GM18526 (cell line): ENCODE results near the gene SSRP1.

ENCODE experiments used
- POLR2A ChIP-seq: IDR thresholded peaks from 3 replicates; pipeline ENCODE4 v1.6.1; 2011; ENCODE audit not compliant: insufficient read length; ENCODE audit errors: extremely low read depth

Gene SSRP1

DNA sequence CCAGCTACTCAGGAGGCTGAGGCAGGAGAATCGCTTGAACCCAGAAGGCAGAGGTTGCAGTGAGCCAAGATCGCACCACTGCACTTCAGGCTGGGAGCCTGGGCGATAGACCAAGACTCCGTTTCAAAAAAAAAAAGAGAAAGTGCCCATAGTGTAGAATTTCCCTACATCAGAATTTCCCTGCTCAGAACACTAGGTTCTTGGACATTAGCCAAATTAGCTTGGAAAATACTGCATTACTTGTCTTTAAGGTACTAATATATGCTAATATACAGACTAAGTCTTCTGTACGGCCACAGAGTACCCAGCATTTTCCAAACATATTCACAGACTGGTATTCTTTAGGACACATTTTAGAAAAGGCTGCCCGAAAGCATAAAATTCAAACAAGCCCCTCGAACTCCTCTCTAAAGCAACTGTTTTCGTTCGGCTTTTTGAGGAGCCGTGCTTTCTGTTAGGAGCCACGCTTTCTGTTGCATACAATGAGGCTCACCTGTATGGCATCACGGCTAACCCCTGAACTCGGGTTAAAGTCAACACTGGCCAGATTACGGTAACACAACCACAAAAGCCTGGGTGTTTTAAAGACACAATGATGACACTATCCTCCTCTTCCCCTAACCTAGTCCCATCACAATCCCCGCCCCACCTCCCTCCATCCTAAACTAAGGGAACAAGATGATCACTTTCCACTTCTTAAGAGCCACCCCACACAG lies 29.4 kb downstream of the SSRP1 start:
- no peak for TF ChIP-seq POLR2A

DNA sequence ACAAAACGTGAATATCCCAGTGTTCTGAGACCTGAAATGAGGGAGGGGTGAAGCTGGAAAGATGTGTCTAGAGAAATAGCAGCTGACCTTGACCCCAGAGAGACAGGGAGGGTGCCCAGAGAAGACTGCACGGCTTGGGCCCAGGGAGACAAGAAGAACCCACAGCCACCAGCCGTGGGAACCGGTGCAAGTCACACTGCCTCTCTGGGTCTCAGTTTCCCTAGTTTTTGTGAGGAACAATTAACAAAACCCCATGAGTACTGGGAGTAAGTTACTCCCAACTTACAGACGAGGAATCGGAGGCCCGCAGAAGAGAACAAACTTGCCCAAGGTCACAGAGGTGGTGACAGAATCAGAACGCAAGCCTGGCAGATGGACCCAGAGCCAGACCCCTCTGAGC lies 30.2 kb downstream of the SSRP1 start:
- no peak for TF ChIP-seq POLR2A

- TF ChIP-seq POLR2A: no peak
Measured at GRCh38 chr11:57303990-57304579, 31.6 kb downstream of the SSRP1 start.

DNA sequence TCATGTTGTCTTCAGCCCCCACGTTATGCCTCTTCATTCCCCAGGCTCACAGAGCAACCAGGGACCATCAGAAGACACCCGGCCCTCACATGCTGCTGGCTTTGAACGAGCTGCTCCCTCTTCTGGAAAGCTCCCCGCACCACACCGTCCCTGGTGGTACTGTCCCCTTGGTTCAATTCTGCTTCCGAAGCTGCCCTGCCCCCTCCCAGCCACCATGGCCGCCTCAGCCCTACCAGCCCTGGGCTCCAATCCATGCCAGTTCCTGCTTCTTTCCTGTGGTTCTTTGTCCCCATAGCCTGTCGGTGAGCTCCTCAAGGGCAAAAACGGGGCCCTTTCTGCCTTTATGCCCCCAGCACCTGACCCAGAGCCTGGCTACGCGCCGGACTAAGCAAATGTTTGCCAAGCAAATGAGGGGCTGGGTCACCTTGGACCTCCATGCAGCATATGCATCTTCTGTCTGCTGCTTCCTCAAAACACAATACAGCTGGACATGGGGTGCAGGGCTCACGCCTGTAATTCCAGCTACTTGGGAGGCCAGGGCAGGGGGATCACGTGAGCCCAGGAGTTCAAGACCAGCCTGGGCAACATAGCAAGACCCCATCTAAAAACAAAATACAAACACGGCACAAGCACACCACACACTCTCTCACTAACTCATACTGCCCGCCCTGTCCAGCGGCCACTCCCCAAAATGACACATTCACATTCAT lies 32.3 kb downstream of the SSRP1 start:
- no peak for TF ChIP-seq POLR2A

- no peak for TF ChIP-seq POLR2A
Measured at GRCh38 chr11:57302489-57302888, 33.2 kb downstream of the SSRP1 start.

- TF ChIP-seq POLR2A: no peak
Measured at GRCh38 chr11:57301711-57302423, 33.8 kb downstream of the SSRP1 start.

- no peak for TF ChIP-seq POLR2A
Measured at GRCh38 chr11:57300785-57301184, 34.9 kb downstream of the SSRP1 start.

DNA sequence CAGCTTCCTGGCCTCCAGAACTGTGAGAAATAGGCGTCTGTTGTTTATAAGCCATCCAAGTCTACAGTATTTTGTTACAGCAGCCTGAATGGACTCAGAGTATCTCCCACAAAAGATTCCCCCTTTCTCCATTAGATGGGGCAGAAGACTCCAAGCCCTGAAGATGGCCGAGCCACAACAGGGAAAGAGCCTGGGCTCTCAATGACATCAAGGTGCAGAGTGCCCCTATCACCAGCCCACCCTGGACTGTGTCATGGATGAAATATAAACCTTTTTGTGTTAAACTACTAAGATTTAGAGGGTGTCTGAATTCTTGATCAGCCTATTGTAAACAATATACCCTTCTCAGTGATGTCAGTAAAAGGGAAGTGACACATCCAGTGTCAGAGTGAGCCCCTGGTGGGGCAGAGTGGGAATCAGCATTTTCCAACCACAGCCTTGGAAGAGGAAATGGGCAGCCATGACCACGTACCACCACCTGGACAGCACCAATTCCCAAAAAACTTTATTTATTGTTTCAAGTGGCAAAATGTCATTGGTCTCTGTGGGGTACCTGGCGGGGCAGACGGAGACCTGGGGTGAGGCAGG lies 36.4 kb downstream of the SSRP1 start:
- TF ChIP-seq POLR2A: no peak

GRCh38 chr11:57297221-57297620 lies 38.5 kb downstream of the SSRP1 start:
- no peak for TF ChIP-seq POLR2A

DNA sequence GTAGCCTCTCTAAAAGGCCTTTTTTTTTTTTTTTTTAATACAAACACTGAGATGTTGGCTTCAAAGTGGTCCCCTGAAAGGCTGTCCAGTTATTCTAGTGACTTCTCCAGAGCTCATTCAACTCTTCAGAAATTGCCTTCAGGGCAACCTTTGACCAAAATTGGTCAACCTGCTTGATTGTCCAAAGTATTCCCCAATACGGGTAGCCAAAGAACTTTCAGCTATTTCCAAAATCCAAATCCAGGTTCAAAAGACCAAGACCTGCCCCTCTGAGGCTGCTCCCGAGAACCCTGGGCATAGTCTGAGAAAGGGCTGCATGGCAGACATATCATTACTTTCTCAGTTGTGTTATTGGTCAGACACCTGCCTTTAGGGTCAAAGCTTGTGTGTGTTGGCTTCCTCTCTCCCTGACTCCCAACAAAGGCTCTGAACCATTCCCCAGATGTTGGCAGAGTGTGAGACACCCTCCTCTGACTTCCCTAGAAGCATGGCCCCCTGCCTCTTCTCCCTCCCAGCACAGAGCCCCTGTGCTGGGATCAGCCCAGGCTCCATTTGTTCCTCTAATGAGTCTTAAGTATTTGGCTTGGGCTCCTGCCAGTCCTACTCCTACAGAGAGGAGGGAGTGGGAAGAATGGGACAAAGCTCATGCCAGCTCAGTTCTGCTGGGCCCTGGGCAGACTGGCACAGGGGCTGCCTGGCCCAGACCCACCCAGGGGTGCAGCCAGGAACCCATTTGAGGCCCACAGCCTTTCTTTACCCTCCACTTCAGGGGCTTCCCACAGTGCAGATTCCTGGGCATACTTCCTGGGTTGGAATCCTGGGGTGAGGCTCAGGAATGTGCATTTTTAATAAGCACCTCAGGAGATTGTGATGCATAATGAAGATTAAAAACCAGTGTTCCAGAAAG lies 41.2 kb downstream of the SSRP1 start:
- no peak for TF ChIP-seq POLR2A

DNA sequence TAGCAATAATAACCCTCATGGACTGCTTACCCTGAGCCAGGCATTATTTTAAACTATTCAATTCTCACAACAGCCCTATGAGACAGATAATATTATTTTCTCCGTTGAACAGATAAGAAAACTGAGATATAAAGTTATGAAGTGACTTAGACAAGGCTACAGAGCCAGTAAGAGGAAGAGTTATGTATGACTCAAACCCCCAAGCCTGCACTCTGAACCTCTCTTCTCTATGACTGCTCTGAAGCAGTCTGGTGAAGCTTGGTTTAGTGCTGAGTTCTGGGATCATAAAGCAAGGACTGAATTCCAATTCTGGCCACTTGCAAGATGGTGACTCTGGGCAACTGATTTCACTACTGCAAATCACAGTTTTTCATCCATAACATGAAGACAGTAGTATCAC lies 45.4 kb downstream of the SSRP1 start:
- no peak for TF ChIP-seq POLR2A

- no peak for TF ChIP-seq POLR2A
Measured at GRCh38 chr11:57288771-57289579, 46.7 kb downstream of the SSRP1 start.

DNA sequence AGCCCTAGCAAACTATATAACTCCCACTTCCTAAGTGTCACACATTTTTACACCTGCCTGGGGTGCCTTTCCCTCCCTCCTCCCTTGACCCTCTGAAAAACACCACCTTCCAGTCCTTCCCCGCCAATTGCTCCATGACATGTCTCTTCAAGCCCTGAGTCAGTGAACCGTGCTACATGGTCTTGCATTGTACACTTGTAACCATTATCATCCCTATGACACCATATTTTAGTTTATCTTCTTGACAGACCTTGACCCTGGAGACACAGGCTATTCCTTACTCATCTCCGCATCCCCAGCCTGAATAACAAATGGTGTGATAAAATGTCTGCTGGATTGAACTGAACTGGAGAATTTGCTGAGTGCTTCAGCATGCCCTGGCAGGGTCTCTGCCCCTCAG lies 47.8 kb downstream of the SSRP1 start:
- no peak for TF ChIP-seq POLR2A
